Stimulated activated CD8-positive, alpha-beta memory T cell treated with anti-CD3 and anti-CD28 coated beads, Interleukin-4, amount 100 ng/mL, for 4 hours (primary cell): Measurements from ENCODE around the gene ATL2.

ENCODE experiments used
- DNase-seq, 2 donors: peaks; one replicate each; pipeline ENCODE4 v3.0.0-alpha.2; 2020; ENCODE audit warnings: low read depth in 2 of 2, low spot score in 1 of 2

Gene ATL2

DNA sequence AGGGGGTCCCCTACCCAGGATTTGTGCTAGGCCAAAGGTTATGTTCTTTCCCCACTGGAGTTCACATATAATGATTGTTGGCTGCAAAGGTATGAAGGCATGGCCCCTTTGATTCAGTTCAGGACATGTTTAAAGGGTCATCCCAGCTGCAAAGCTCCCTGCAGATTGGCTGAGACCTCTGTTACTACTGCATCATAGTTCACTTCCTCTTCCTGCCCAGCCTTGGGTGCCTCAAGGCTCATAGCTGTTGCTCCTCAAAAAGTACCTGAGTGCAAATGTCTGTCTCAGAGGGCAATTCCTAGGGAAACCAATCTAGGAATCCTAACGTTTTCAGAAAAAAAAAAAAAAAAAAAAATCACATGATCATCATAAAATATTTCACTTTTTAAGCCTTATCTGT lies 125.1 kb downstream of the ATL2 start:
- DNase-seq: no peak

DNA sequence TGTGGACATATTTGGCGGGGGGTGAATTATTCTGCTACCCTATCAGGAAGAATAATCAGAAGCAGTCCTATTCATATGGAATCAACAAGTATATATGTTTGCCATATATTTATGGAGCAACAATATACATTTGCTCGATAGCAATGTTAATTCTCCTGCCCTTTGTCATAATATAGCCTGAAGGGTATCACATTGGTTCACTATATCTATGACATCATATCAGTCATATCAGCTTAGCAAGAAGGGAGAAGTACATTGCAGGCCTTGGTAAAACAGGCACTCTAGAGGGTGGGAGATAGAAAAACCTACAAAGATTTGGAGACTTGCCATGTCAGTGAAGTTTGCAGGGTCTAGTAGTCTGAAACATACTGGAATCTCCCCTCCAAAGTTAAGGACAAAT lies 128.4 kb downstream of the ATL2 start:
- no peak for DNase-seq

DNA sequence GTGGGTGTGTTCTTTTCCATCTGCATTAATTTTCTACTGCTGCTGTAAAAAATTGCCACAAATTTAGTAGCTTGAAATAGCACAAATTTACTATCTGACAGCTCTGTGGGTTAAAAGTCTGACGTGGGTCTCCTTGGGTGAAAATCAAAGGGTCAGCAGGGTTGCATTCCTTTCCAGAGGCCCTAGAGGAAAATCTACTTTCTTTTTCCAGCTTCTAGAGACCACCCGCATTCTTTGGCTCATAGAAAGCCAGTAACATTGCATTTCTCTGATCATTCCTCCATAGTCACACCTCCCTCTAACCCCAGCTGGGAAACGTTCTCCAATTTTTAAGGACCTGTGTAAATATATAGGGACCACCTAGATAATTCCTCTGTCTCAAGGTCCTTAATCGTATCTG lies 128.8 kb downstream of the ATL2 start:
- no peak for DNase-seq

DNA sequence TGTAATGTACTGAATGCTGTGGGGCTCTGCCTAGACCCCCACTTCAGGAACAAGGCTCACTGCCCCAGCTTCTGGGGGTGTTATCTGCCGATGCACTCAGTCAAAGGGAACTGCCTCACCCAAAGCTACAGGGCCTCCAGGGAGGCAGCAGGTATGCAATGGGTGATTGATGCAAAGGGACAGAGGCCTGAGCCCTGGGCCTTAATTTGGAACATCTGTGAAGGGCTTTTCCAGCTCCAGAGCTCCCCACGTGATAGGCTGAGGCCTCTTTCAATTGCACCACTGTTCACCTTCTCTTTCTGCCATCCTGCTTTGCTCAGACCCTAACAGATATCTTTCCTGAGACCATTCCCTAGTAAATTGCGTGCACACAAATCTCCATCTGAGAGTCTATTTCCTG lies 131.0 kb downstream of the ATL2 start:
- no peak for DNase-seq

DNA sequence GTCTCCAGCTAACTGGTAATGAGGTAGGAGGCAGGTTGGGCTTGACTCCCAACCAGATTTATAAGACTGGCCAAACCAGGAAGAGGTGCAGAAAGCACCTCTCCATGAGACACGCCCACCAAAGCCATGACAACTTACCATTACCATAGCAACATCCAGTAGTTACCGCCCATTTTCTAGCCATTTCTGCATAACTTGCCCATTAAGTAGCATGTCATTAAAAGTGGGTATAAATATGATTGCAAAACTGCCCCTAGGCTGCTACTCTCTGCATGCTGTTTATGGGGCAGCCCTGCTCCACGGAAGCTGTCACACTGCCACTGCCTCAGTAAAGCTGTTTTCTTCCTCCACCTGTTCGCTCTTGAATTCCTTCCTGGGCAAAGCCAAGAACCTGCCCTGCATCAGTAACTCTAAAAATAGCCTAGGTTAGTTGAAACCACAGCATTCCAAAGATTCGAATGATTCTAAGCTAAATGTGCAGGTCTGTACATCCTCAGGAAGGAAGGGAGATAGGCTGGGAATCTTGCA lies 131.9 kb downstream of the ATL2 start:
- no peak for DNase-seq

DNA sequence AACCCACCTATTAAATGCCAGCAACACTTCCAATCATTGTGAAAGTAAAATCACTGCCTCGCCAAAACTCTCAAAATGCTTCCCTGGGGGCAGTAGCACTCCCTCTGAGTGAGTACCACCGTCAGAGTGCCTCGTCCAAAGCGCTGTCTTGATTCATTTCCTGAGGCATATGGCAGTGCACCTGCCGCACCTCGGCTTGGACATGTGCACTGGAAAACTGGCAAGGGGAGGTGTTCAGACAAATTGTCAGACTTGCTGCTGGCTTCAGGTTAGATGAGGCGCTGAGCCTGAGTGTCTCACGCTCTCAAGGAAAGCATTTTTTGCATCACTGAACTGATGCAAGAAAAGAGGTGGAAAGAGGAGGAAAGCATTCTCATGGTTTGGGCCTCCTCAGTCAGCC lies 132.8 kb downstream of the ATL2 start:
- DNase-seq: no peak
